Esophagus muscularis mucosa (tissue), 4 donors: ENCODE data around the gene CHRND. TPM values are rescaled to one million over a fixed set of nuclear protein-coding genes. Genes with fewer than 3 reads are reported as not detected.

ENCODE experiments used
- DNase-seq: peaks from one replicate; pipeline ENCODE4 v3.0.0-alpha.2; 2017; ENCODE audit errors: extremely low spot score
- H3K27ac ChIP-seq, 4 donors: fragments of 200-600 bp; sonication (generic); replicated peaks in 1 of 4; 1 replicate in 3 of 4; 2 replicates in 1 of 4; pipeline ENCODE4 v1.5.1; 2016 to 2019; ENCODE audit warnings: mild to moderate bottlenecking in 1 of 4
- H3K27me3 ChIP-seq, 4 donors: fragments of 200-600 bp; sonication (generic); one replicate each; pipeline versions ENCODE4 v1.5.1 to v1.6.0; 2016 to 2019
- H3K36me3 ChIP-seq, 4 donors: fragments of 200-600 bp; sonication (generic); one replicate each; pipeline ENCODE4 v1.5.1; 2016 to 2019
- H3K4me1 ChIP-seq, 4 donors: fragments of 200-600 bp; sonication (generic); one replicate each; pipeline ENCODE4 v1.5.1; 2016 to 2019
- H3K4me3 ChIP-seq, 4 donors: fragments of 200-600 bp; sonication (generic); 1 replicate in 2 of 4; 2 replicates in 2 of 4; pipeline ENCODE4 v1.5.1; 2016 to 2019; ENCODE audit warnings: mild to moderate bottlenecking in 4 of 4, moderate library complexity in 1 of 4
- H3K9me3 ChIP-seq, 4 donors: fragments of 200-600 bp; sonication (generic); 1 replicate in 3 of 4; 2 replicates in 1 of 4; pipeline ENCODE4 v1.5.1; 2016 to 2019
- CTCF ChIP-seq, 3 experiments: fragments of 200-600 bp in 2 of 3; fragments of 450-650 bp in 1 of 3; sonication (generic) in 2 of 3; IDR thresholded peaks; one replicate each; pipeline ENCODE4 v1.5.1; 2017 to 2019; ENCODE audit warnings: antibody characterized with exemption in 3 of 3, mild to moderate bottlenecking in 2 of 3, moderate library complexity in 1 of 3
- EP300 ChIP-seq: sonication (generic); formaldehyde crosslinking; IDR thresholded peaks from one replicate; pipeline ENCODE4 v1.6.1; 2017; ENCODE audit warnings: antibody characterized with exemption
- POLR2A ChIP-seq: fragments of 450-650 bp; IDR thresholded peaks from one replicate; pipeline ENCODE4 v1.6.1; 2017; ENCODE audit warnings: antibody characterized with exemption, moderate library complexity, mild to moderate bottlenecking, low read depth
- POLR2AphosphoS5 ChIP-seq, 2 donors: sonication (generic); formaldehyde crosslinking; IDR thresholded peaks; one replicate each; pipeline ENCODE4 v1.6.1; 2017; ENCODE audit warnings: antibody characterized with exemption in 2 of 2
- WGBS: methylation state at CpG from one replicate; pipeline ENCODE4 v1.1.5; 2018; 5-methylcytosine and 5-hydroxymethylcytosine counted together
- intact Hi-C: fragments of 100-400 bp; cut with DNase I; formaldehyde crosslinking; loops from one replicate; pipeline ENCODE4 v1.15.1; 2023
- total RNA-seq, 4 donors: library from RNA; depleted of rRNA; stranded (reverse); fragments of >200 nt; gene quantifications; one replicate each; pipeline versions ENCODE4 v1.1.0 to v1.2.1, GENCODE V29; 2016

The CHRND gene
- total RNA-seq, 4 donors from 2014 or later = not detected

GRCh38 chr2:232501331-232501771 lies 24.6 kb upstream of the CHRND start:
- Histone ChIP-seq H3K4me1 (peaks cover 2 to 23% (median 22%) of the 10 kb centered on the region in 4 donors), H3K27ac (no peak overlapping the region), H3K4me3 (no peak overlapping the region), H3K27me3 (peaks cover 0 to 44% (median 9%) of the 10 kb centered on the region in 4 donors), H3K9me3 (no peaks in the 10 kb centered on the region), H3K36me3 (no peaks in the 10 kb centered on the region)
- 79% methylated on average over 9 of the region's 9 CpGs for WGBS
- TF ChIP-seq POLR2AphosphoS5 (IDR thresholded peaks at IDR 0.05) (no peak), EP300 (no peak), POLR2A (no peak), CTCF (IDR thresholded peaks at IDR 0.05) (no peak)
- intact Hi-C loops = no loop called here
- no peak for DNase-seq

GRCh38 chr2:232501794-232502390 lies 24.1 kb upstream of the CHRND start:
- H3K4me3 ChIP-seq = no peak overlapping the region
- intact Hi-C loops = no loop called here
- no peaks in the 10 kb centered on the region for H3K36me3 ChIP-seq
- H3K9me3 ChIP-seq = no peaks in the 10 kb centered on the region
- H3K4me1 ChIP-seq = peaks cover 2 to 23% (median 22%) of the 10 kb centered on the region in 4 donors
- TF ChIP-seq POLR2A = no peak
- no peak for TF ChIP-seq POLR2AphosphoS5 (IDR thresholded peaks at IDR 0.05)
- no peak for TF ChIP-seq EP300
- no peak for TF ChIP-seq CTCF (IDR thresholded peaks at IDR 0.05)
- H3K27me3 ChIP-seq = peaks cover 0 to 43% (median 9%) of the 10 kb centered on the region in 4 donors
- H3K27ac ChIP-seq = no peak overlapping the region
- DNase-seq = no peak
- 62% methylated on average over 10 of the region's 10 CpGs for WGBS

DNA sequence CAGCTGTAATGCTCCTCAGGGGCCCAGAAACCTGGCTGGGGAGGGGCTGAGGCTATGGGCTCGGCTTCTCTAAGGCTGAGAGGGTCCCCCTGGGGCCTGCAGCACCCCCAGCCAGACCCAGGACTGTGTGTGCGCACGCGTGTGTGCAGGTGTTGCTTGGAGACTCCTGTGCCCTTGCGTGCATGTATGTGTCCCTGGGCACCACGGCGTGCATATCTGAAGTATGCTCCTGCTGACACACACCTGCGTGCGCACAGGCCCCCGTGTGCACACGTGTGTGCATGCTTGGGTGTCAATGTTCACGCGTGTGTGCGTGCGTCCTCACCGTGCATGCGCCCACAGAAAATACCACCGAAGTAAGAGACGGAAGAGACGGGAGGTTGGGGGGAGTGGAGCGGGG lies 23.4 kb upstream of the CHRND start:
- Histone ChIP-seq H3K4me1 (peaks cover 2 to 23% (median 22%) of the 10 kb centered on the region in 4 donors), H3K4me3 (peak overlapping the region; percentile 64 to 72 (median 66)), H3K9me3 (no peaks in the 10 kb centered on the region), H3K27ac (no peak overlapping the region), H3K27me3 (peaks cover 0 to 37% (median 9%) of the 10 kb centered on the region in 4 donors), H3K36me3 (no peaks in the 10 kb centered on the region)
- TF ChIP-seq POLR2AphosphoS5 (IDR thresholded peaks at IDR 0.05) = no peak
- TF ChIP-seq POLR2A = no peak
- TF ChIP-seq EP300 = no peak
- TF ChIP-seq CTCF (IDR thresholded peaks at IDR 0.05) = no peak
- WGBS = 29% methylated on average over 18 of the region's 21 CpGs
- intact Hi-C loops = no loop called here
- no peak for DNase-seq

- H3K27me3 ChIP-seq = peaks cover 0 to 36% (median 9%) of the 10 kb centered on the region in 4 donors
- H3K27ac ChIP-seq = peak overlapping the region; percentile 3 to 60 (median 38)
- H3K36me3 ChIP-seq = no peaks in the 10 kb centered on the region
- intact Hi-C loops = no loop called here
- no peak for DNase-seq
- H3K4me1 ChIP-seq = peaks cover 2 to 23% (median 22%) of the 10 kb centered on the region in 4 donors
- TF ChIP-seq POLR2A (no peak), CTCF (IDR thresholded peaks at IDR 0.05) (no peak), EP300 (no peak), POLR2AphosphoS5 (IDR thresholded peaks at IDR 0.05) (peak; percentile 27 to 37)
- 2% methylated on average over 11 of the region's 75 CpGs for WGBS
- peak overlapping the region; percentile 64 to 72 (median 66) for H3K4me3 ChIP-seq
- no peaks in the 10 kb centered on the region for H3K9me3 ChIP-seq
Observed at GRCh38 chr2:232502911-232503808, 22.8 kb upstream of the CHRND start.
